HG03045 (cell line): Measurements from ENCODE around the gene AKTIP.
"Not testable (repeated sequence)": the region's sequence is repeated elsewhere in the genome, so short reads cannot be mapped to it uniquely, and the experiment has no call there.

Experiments used
- ATAC-seq: cut with Tn5 transposase; IDR thresholded peaks from one replicate; pipeline ENCODE4 v1.9.1; 2021; ENCODE audit warnings: mild to moderate bottlenecking, moderate library complexity; ENCODE audit not compliant: unreplicated experiment

AKTIP gene

DNA sequence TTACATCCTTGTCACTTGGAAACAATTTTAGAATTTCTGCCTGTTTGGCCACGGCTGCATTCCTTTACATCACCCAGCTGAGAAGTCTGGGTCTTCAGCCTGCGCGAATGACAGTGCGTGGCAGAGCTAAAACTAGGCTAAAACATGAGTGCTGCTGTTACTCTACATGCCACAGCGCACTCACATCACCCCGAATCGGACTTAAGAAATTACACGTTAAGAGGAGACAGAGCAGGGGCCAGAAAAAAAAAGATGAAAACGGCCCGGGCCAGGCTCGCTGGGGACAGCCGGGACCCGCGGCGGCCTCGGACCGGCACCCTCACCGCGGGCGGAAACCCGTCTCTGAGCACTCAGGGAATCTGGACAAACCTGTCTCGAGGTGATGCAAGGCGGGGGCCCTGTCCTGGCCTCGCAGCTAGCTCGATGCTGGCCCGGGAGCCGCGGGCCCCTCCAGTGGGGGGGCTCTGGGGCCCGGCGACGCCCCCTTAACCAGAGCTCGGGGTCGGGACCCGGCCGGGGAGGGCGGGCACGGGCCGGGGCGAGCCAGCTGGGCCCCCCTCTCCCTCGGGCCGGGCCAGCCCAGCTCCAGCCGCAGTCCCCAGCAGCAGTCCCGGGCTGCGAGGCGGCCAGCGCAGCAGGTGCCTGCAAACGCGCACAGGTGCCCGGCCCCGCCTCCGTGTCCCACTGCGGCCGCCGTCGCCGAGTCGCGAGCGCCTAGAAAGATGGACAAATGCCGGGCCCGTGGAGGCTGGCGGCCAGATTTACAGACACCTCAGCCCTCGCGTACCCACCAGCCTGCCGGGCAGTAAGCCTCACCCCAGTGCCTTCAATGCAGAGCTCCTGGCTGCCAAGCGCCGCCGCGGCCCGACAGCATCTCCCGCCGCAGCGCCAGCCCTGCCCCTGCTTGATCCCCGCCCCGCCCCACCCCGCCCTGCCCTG lies at the start of gene AKTIP:
Gene AKTIP, minus strand, starts transcription at position 879 of the 939 bp plus-strand sequence. CDS start 2,950 bp downstream, outside the sequence.
- ATAC-seq = peak; percentile 31

DNA sequence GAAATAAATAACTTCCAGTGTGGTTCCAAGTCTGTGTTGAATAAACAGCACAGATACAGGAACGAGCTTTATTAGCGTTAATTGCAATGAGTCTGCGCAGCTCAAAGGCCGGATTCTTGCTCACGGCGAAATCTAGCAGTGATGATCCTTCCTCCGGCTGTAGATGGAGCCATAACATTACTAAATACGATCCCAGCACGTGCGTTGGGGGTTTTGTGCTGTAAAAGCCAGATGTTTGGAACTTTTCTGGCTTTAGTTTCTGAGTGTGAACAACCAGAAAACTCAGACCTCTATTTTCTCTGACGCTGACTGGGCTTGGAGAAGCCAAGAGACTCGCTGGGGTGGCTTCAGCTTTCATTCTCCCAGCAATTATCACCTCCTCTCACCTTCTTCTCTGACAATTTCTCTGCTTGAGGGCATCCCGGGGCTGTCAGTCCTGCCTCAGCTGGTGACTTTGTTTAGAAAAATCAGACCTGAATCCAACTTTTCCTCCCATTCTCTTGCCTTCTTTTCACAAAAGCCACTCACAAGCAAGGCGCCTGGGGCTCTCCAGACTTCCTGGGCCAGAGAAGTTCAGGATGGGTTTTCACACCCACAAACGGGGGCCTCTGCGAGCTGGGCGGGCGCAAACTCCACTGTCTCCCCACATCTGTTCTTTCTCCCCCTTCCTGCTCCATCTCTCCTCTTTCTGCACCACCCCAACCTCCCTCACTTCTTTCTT lies 47.1 kb upstream of the AKTIP start:
- peak; percentile 62 for ATAC-seq

DNA sequence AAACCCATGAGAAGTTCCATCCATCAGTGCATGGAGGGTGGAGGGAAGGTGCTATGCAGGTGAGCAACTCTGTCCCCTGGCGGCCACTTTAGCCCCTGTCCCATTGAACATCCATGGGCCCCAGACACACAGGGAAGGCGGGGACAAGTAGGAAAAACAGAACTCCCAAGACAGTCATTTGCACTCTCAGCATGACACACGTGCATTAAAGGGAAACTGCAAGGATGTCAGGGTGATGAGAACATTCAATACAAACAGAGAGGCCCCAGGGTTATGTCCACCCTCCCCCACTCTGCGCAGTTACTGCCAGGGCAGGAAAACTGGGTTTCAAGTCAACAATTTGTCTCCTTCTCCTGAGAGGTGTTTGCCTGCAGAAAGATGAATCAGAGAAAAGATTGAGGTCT lies 44.0 kb upstream of the AKTIP start:
- no peak for ATAC-seq

GRCh38 chr16:53545433-53545832 lies 42.4 kb upstream of the AKTIP start:
- no peak for ATAC-seq

- no peak for ATAC-seq
Measured at GRCh38 chr16:53542283-53542682, 39.3 kb upstream of the AKTIP start.

- no peak for ATAC-seq
Measured at GRCh38 chr16:53541326-53541725, 38.3 kb upstream of the AKTIP start.

DNA sequence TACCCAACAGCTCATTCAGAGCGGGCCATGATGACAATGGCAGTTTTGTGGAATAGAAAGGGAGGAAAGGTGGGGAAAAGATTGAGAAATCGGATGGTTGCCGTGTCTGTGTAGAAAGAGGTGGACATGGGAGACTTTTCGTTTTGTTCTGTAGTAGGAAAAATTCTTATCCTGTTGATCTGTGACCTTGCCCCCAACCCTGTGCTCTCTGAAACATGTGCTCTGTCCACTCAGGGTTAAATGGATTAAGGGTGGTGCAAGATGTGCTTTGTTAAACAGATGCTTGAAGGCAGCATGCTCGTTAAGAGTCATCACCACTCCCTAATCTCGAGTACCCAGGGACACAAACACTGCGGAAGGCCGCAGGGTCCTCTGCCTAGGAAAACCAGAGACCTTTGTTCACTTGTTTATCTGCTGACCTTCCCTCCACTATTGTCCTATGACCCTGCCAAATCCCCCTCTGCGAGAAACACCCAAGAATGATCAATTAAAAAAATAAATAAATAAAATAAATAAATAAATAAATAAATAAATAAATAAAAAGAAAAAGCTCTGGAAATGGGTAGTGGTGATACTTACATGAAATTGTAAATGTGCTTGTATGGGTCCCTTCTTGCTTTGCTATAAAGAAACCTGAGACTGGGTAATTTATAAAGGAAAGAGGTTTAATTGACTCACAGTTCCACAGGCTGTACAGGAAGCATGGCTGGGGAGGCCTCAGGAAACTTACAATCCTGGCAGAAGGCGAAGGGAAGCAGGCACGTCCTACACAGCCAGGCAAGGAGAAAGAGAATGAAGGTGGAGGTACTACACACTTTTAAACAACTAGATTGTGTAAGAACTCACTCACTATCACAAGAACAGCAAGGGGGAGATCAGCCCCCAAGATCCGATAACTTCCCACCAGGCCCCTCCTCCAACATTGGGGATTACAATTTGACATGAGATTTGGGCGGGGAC lies 37.0 kb upstream of the AKTIP start:
- not testable (repeated sequence) for ATAC-seq

- ATAC-seq = not testable (repeated sequence)
Measured at GRCh38 chr16:53539346-53539745, 36.3 kb upstream of the AKTIP start.

DNA sequence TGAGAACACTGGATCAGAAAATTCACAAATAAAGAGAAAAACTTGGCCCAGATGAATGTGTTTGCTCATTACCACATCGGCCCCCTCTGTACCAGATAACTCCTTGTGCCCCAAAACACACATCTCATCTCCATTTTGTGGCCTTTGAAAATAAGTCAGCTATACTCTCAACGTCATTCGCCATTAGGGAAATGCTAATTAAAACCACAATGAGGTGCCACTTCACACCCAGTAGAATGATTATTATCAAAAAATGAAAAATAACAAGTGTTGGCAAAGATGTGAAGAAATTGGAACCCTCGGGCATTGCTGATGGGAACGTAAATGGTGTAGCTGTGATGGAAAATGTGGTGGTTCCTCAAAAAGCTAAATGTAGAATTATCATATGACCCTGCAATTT lies 34.6 kb upstream of the AKTIP start:
- ATAC-seq = no peak

DNA sequence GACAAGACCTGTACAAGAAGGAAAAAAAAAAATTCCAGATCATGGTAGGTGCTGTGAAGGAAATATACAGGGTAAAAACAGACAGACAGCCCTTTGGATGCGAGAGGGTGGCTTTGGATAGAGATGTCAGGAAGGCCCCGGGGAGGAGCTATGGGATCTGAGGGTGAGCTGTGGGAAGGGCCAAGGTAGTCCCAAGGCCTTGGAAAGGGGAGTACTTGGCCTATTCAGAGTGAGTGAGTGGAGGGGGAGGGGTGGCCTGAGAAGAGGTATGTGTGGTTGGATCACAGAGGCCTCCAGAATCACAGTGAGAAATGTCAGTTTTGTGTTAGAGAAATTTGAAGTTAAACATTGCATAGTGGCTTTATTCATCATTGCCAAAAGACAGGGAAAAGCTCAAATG lies 31.2 kb upstream of the AKTIP start:
- ATAC-seq = no peak

DNA sequence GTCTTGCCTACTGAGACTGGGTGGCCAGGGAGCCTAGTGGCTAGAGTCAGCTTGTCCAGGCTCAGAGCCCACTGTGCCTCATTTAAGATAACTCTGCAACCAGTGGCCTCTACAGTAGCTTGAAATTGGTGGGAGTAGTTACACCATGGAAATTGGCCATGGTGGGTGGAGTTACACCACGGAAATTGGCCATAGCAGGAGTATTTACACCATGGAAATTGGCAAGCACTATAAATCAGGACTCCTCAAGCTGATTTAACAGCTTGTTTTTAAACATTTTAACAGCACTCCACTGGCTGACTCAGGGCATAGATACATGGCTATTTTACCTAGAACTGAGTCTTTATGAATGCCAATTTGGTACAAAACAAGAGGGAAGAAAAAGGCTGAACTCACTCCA lies 27.7 kb upstream of the AKTIP start:
- ATAC-seq = no peak

GRCh38 chr16:53530046-53530445 lies 27.0 kb upstream of the AKTIP start:
- ATAC-seq = no peak

GRCh38 chr16:53529513-53529912 lies 26.5 kb upstream of the AKTIP start:
- no peak for ATAC-seq

DNA sequence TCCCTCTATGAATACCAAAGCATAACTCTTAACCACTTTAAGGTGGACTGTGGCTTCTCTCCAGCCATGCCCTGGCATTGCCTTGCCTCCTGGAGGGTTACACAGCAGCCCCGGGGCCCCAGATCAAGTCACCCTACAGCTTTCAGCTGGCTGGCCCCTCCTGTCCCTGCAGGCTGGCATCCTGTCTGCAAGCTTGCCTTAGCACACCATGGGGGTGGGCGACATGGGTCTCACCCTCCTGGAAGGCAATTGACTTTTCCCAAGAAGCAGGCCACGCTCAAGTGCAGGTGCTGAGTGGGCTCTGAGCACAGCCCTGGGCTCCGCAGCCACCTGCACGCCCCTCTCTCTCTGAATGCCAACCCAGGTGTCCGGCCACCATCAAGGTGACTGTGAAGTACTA lies 25.8 kb upstream of the AKTIP start:
- ATAC-seq = no peak

GRCh38 chr16:53523971-53524548 lies 21.1 kb upstream of the AKTIP start:
- no peak for ATAC-seq

- no peak for ATAC-seq
Measured at GRCh38 chr16:53523126-53523804, 20.3 kb upstream of the AKTIP start.

- no peak for ATAC-seq
Measured at GRCh38 chr16:53519417-53520091, 16.5 kb upstream of the AKTIP start.

DNA sequence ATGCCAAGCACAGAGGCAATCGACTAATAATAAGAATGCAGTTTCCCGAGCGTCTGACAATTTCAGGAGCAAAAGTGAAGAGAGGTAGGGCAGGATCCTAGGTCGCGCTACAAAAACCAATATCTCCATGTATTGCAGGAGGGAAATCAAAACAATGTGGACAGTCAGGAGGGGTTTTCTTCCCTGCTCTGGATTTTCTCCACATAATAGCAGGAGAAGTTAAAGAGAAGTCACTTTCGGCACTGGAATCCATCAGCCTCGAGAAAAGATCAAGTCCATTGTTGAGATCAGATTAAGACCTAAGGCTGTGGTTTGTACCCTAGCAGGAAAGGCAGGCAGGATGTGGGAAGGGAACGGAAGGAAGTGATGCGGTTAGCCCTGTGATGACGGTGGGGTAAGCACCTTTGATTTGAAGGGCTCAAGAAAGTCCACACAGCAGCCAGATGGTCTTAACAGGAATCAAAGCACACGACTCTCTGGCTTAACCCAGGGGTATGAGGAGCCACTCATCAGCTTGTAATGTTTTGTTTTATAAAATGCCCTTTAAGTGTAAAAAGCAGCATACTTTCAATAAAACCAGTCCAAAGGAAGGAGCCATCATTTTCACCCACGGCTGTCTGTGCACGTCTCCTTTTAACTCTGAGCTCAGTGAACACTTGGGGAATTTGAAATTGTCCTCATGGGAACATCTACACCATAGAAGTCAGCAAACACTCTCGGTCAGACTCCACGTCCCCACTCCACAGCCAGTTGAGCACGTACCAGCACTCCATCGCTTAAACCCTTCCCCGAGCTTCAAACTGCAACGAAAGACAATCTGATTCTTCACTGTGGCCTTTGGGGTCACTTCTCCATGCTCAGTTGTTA lies 15.8 kb upstream of the AKTIP start:
- ATAC-seq = peak; percentile 84
